Left kidney (tissue), 2 donors: Measurements from ENCODE around the gene NUP188. TPM values are rescaled to one million over a fixed set of nuclear protein-coding genes. Genes with fewer than 3 reads are reported as not detected.
"Not testable (repeated sequence)": the region's sequence is repeated elsewhere in the genome, so short reads cannot be mapped to it uniquely, and the experiment has no call there.

ENCODE experiments used
- DNase-seq: peaks from one replicate; pipeline ENCODE4 v3.0.0-alpha.2; 2013
- polyA plus RNA-seq: library from polyadenylated mRNA; unstranded; fragments of 120-200 nt; gene quantifications from one replicate; pipeline ENCODE4 v1.2.1, GENCODE V29; 2013; ENCODE audit not compliant: insufficient read length

NUP188 gene
- polyA plus RNA-seq, 1 donor = 53.9 TPM

DNA sequence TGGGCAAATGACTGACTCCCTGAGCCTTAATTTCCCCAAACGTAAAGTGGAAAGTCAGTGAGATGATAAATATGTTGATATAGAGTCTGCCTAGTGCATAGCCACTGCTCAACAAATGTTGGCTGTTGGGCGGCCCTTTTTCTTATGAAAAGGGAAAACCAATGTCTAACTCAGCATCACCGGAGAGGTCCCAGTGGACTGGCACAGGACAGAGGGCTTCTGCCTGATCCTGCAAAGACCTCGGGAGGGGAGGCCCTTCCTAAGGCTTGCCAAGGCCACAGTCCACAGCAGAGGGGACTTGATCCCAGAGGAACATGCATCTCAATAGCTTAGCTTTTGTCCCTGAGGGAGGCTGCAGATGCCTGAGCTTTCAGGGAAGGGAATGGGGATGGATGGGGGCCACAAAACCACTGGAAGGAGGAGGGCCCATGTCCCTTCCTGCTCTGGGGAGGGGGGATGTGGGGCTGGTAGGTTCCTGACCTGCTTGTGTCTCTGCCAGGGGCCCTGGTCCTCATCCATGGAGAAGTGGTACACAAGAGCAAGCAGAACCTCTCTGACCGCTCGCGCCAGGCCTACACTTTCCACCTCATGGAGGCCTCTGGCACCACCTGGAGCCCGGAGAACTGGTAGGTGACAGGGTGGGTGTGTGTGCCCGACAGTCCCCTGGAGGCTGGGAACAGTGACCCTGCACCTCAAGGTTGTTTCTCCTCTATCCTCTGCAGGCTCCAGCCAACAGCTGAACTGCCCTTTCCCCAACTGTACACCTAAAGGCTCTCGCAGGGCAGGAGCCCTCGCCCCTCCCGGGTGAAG is 6.3 kb upstream of the NUP188 start:
- no peak for DNase-seq

GRCh38 chr9:128943832-128944620 is 3.5 kb upstream of the NUP188 start:
- DNase-seq = no peak

GRCh38 chr9:128944966-128945365 is 2.5 kb upstream of the NUP188 start:
- not testable (repeated sequence) for DNase-seq

GRCh38 chr9:128945798-128946501 is 1.5 kb upstream of the NUP188 start:
- no peak for DNase-seq

- peak; percentile 1 for DNase-seq
These were observed 775 bp upstream of the NUP188 start for GRCh38 chr9:128946571-128947276.

- no peak for DNase-seq
These were observed 297 bp upstream of the NUP188 start for GRCh38 chr9:128947277-128947526.

GRCh38 chr9:128961403-128961802 is 13.9 kb downstream of the NUP188 start:
- DNase-seq = not testable (repeated sequence)

GRCh38 chr9:128969491-128969890 is 22.0 kb downstream of the NUP188 start:
- no peak for DNase-seq

- no peak for DNase-seq
These were observed 25.5 kb downstream of the NUP188 start for GRCh38 chr9:128972956-128973355.

DNA sequence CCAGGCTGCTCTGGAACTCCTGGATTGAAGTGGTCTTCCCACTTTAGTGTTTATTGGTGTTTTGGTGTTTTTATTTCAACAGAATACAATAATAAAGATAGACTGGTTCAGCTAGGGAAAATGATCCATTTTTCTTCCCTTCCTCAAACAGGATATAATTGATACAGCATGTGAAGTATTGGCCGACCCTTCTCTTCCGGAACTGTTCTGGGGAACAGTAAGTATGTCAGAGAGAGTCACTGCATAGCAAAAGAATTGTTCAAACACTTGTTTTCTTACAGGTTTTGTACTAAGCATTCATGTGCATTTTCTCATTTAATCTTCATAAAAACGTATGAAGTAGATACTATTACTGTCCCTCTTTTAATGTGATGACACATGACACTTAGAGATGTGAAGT is 31.6 kb downstream of the NUP188 start:
- no peak for DNase-seq

- no peak for DNase-seq
These were observed 36.0 kb downstream of the NUP188 start for GRCh38 chr9:128983536-128983935.

DNA sequence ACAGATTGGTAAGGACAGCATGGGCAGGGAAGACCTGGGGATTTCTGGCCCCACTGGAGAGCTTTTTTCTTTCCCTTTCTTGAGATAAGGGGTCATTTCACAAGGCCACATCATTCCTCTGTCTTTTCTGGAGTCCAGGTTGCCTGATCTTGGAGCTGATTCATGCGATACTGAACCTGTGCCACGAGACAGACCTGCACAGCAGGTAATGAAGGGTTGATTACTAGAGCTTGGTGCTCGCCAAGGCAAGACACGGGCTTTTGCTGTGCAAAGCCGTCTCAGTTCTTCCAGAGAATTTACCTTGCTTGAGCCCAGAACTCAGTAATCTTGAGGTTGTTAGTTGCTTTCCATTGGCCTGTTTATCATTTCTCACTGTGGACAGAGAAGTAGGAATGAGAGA is 39.2 kb downstream of the NUP188 start:
- DNase-seq = no peak

GRCh38 chr9:128987805-128988204 is 40.3 kb downstream of the NUP188 start:
- DNase-seq = no peak

DNA sequence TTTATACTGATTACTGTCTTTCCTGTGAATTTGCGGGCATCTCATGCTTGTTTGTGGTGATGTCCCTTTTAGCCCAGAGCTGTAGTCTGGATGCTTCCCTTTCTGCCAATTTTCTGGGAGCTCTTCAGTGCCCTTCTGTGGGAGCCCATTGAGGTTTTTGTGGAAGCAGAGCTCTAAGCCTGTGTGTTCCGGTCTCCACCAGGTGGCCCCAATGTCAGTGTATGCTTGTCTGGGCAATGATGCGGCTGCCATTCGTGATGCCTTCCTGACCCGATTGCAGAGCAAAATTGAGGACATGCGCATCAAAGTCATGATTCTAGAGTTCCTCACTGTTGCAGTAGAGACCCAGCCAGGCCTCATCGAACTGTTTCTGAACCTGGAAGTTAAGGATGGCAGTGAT is 45.5 kb downstream of the NUP188 start:
- no peak for DNase-seq

- no peak for DNase-seq
These were observed 48.3 kb downstream of the NUP188 start for GRCh38 chr9:128995791-128996190.

DNA sequence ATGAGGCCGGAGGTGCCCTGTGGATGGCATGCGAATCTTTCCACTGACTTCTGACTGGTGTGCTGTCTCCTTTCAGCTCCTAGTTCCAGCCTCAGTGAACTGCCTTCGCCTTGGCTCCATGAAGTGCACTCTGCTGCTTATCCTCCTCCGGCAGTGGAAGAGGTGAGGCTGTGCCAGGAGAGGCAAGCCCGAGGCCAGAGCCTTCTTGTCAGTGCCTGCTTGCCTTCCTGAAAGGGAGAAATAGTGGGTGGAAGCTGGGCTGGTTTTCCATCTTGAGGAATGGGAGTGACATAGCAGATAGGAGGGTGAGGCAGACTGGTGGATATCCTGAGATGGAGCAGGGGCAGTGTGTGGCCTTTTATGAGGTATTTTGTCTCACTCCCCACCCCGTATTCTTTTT is 51.0 kb downstream of the NUP188 start:
- DNase-seq = no peak

DNA sequence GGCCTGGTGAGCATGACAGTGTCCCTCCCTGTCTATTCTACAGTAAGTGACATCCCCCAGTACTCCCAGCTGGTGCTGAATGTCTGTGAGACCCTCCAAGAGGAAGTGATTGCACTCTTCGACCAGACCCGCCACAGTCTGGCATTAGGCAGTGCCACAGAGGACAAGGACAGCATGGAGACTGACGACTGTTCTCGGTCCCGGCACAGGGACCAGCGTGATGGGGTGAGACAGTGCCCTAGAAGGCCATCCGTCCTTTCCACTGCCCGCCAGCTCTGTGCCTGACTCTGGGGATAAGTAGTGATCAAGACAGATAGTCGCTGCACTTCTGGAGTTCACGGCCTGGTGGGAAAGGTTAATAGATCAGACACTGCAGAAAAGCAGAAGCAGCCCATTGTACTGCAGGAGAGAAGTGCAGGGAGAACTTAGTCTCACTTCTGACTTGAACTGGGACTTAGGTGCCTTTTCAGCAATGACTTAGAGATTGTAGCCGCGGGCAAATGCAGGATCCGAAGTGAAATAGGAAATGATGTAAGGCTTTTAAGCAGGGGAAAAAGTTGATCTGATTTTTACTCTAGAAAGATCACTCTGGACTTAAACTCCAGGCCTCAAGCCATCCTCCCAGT is 52.2 kb downstream of the NUP188 start:
- DNase-seq = no peak

DNA sequence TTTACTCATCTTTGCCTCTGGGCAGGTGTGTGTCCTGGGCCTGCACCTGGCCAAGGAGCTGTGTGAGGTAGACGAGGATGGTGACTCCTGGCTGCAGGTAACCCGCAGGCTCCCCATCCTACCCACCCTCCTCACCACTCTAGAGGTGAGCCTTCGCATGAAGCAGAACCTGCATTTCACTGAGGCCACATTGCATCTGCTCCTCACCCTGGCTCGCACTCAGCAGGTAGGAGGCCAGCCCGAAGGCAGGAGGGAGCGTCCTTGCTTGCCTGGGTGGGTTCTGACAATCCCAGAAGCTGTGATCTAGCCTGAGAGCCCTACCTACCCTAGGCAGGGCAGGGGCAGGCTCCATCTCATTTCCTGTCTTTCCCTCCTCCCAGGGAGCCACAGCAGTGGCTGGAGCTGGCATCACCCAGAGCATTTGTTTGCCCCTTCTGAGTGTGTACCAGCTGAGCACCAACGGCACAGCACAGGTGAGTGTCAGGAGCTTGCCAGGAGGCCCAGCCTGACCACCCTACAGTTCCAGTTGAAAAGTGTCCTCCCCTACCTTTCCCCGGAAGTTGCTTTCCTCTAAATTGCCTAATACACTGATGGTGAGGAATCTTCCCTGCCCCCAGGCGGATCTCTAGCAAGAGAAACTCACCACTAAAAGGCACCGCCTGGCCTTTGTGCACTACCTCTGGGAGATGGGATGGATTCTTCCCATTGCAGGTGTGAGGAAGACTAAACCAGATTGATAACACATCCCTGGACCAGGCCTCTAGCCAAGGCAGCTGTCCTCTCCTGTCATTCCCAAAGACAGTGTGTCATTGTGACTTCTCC is 54.2 kb downstream of the NUP188 start:
- DNase-seq = no peak

DNA sequence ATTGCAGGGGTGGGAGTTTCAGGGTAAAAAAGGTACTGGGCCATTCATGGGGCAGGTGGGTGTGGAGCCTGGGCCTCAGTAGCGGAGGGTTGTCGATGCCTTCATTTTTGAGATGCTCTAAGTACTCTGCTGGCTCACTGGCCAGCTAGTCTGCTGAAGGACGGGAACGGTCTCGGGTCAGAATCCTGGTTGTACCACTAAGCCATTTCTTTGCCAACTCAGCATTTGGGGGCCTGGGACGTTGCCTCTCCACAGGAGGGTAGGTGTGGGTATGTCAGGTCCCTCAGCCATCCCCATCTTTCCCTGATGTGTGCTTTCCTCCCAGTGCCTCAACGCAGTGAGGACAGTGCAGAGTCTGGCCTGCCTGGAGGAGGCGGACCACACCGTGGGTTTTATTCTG is 55.5 kb downstream of the NUP188 start:
- DNase-seq = no peak

- not testable (repeated sequence) for DNase-seq
These were observed 56.7 kb downstream of the NUP188 start for GRCh38 chr9:129004173-129004572.
